ENCODE data around the gene PLIN1.

- TF ChIP-seq CTCF (IDR thresholded peaks at IDR 0.05 in 2 of 3, conservative IDR thresholded peaks at IDR 0.05 in 1 of 3; ENCODE audit: borderline replicate concordance in 1 of 3, insufficient read depth in 1 of 3, low read depth in 2 of 3, low read length in 2 of 3) (no peak), EGR1 (IDR thresholded peaks at IDR 0.05; ENCODE audit: low read depth) (no peak), POLR2A (IDR thresholded peaks at IDR 0.05; ENCODE audit: borderline replicate concordance, extremely low read depth, insufficient read depth, insufficient read length) (no peak), EZH2phosphoT487 (IDR thresholded peaks at IDR 0.05; ENCODE audit: borderline replicate concordance) (no peak), EZH2 (IDR thresholded peaks at IDR 0.05) (no peak), MAX (IDR thresholded peaks at IDR 0.05) (no peak), TCF7L2 (IDR thresholded peaks at IDR 0.05; ENCODE audit: borderline replicate concordance, extremely low read depth, insufficient read depth, insufficient read length) (no peak)
Observed at GRCh38 chr15:89649716-89650115, 29.5 kb downstream of the PLIN1 start.
